NCI-H226 (cell line): ENCODE measurements around the gene F12.
"Not testable (repeated sequence)": the region's sequence is repeated elsewhere in the genome, so short reads cannot be mapped to it uniquely, and the experiment has no call there.

Experiments used
- DNase-seq: peaks from one replicate; pipeline ENCODE4 v3.0.0-alpha.2; 2015

Gene F12

DNA sequence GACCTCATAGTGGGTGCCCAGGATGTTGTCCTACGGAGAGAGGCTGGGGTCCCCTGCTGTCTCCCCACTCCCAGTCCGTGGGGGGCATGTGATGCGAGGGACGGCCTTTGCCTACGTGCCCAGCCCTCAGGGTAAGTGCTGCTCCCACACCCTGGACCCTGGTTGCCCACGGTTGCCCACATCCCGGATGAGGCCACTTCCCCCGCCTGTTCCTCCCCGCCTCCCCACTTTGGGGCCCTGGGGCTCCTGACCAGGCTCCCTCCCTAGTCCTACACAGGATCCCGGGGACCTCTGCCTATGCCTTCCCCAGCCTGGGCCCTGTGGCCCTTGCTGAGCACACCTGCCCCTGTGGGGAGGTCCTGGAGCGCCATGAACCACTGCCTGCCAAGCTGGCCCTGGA is 23.6 kb downstream of the F12 start:
- DNase-seq, result no peak

DNA sequence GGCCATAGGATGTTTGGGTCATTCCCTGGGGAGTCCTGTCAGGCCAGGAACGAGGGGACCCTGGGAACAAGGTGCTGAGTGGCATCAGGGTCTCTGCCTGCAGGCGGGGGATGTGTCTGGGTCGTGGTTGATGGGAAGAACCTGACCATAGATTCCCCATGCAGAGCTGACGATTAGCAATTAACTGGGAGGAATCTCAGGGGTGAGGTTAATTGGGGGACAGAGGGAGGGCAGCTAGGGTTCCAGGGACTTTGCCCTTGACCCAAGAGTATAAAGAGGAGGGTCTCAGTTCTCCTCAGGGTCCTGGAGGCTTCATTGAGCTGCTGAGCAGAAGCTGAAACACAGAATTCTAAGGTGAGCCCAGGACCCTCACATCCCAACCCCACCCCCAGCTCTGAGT is 25.2 kb downstream of the F12 start, which contains the start of gene SLC34A1:
SLC34A1 (plus strand) TSS at position 301 of the 400 bp plus-strand sequence. CDS start 1,308 bp downstream, outside the sequence.
- no peak for DNase-seq

DNA sequence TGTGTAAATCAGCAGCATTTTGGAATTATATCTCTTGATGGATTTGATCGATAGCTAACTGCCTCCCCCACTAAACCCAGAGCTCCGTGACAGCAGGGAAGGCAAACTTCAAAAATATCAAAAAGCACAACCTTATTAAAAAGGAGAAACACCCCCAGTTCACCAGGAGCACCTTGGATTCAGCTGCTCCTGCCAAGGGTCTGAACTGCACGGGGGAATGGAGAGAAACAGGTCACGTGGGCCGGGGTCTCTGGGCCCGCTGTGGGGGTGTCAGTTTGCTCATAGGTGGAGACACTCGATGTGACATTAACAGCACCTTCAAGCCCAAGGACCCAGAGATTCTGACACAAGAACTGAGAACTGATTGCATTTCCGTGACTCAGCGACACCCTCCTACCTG is 26.2 kb downstream of the F12 start:
- DNase-seq, result no peak

DNA sequence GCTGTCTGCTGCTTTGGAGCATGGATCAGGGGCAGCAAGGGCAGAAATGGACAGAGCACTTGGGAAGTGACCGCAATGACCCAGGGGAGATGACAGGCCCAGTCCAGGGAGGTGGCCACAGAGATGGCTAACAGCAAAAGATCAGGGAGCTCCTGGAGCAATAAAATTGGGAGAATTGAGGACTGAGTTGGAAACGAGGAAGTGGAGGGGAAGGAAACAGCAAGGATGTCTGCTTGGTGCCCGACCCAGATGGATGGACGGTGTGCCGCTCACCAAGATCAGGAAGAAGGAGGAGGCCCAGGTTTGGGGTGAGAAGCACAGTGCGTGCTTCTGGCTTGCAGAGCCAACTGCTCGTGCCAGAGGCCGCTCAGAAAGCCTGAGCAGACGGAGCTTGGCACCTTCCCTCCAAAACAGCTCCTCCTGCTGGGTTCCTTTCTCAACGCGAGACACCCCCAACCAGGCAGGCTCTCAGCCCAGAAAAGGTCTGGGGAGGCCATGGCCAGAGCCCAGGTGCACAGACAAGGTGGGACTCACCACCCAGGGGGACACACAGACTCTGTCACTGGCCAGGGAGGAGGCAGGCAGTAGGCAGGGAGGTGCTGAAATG is 26.8 kb downstream of the F12 start:
- no peak for DNase-seq

DNA sequence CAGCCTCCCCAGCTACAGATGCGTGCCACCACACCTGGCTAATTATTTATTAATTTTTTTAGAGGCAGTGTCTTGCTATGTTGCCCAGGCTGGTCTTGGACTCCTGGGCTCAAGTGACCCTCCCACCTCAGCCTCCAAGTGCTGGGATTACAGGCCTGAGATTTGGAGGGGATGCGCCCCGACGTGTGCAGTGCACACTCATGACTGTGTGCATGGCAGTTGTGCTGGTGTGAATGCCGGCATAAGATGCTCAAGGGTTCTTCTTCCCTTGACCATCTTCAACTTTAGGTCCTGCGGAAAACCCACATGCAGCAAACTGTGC is 28.6 kb downstream of the F12 start:
- DNase-seq, result no peak

DNA sequence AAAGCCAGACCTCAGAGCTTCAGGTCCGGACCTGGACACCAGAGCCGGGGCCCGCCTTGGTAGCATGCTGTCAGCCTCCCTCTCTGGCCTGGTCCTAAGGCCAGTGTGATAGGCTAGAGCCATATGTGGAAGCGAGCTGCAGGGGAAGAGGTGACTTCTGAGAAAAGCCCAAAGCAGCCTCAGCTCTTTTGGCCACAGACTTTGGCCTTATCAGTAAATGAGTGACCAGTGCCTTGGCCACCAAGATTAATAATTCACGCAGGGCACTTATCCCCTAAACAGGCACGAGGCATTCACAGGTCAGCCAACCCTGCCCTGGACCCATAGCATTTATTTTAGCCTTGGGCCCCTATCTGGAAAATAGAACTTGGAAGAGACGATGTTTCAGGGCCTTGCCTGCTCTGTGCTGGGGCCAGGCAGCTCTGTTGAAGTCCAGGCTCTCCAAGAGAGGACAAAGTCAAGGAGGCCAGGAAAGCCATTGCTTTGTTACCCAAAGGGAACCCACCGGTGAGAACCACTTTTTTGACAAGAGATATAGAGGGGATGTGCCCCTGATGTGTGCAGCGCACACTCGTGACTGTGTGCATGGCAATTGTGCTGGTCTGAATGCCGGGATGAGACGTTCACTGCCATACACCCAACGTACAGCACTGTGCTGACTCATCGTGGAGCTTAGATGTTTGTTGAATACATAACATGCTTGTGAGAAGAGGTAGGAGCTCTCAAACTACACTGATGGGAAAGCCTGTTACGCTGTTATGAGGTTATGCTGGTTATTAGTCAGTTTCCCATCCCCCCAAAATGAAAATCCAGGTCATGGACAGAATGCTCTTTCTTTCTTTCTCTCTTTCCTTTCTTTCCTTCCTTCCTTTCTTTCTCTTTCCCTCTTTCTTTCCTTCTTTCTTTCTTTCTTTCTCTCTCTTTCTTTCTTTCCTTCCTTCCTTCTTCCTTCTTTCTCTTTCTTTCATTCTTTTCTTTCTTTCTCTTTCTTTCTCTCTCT is 30.2 kb downstream of the F12 start:
- DNase-seq, result no peak

DNA sequence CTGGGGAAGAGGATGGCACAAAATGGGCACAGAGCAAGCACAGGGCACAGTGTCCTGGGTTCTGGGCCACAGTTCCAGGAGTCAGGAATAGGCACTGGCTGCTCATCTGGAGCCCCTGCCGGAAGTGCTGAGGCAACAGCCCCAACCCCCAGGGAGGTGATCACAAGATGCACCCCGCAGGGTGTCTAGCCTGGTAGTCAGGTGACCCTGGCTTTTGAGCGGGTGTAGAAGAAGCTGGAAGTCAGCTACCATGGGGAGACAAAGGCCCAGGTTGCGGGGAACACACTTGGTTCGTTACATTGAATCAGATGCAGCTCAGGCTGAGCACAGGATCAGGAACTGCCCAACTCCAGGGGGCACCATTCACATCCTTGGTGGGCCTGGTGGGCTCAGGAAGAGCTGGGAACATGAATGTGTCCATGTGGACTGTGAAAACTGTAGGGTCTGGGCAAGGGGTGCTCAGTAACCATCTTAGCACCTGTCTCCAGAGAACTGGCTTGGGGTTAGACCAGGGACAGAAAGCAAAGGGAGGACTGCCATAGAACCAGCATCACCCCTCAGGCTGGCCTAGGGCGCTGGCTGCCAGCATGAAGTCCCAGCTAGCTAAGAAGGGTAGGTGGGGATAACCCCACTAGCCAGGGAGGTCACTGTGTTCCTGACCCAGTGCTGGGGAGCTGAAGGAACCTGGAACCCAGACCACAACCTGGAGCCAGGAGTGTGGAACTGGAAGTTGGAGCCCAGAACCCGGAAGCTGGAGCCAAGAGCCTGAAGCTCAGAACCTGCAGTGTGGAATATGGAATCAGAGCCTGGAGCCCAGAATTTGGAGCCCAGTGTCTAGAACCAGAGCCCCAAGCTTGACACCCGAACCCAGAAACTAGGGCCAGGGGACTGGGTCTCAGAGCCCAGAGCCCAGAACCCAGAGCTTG is 31.2 kb downstream of the F12 start:
- DNase-seq, result no peak

DNA sequence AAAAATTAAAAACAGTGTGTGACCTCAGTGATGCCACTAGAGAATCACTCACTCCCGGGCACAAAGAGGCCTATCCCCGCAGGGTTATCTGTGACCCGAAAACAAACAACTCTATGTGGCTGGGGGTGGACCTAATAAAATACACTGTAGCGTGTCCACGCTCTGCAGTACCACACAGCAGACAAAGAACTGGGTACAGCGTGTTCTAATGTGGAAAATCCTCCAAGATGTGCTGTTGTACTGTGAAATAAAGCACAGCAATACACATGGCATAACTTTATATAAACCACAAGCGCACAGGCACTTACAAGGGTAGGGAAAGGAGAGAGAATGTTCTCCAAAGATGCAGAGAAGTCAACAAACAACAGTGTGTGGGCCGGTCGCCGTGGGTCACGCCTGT is 33.3 kb downstream of the F12 start:
- no peak for DNase-seq

DNA sequence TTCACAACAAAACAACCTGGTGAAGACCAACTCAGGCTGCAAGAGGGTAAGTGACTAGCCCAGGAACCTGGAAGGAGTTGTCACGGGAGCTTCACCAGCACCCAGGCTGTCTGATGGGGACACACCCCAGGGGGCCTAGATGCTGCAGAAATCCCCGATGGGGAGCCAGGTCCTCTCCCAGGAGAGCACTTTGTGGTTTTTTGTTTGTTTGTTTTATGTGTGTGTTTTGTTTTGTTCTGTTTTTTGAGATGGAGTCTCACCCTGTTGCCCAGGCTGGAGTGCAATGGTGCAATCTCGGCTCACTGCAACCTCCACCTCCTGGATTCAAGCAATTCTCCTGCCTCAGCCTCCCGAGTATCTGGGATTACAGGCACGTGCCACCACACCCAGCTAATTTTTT is 33.8 kb downstream of the F12 start:
- not testable (repeated sequence) for DNase-seq

DNA sequence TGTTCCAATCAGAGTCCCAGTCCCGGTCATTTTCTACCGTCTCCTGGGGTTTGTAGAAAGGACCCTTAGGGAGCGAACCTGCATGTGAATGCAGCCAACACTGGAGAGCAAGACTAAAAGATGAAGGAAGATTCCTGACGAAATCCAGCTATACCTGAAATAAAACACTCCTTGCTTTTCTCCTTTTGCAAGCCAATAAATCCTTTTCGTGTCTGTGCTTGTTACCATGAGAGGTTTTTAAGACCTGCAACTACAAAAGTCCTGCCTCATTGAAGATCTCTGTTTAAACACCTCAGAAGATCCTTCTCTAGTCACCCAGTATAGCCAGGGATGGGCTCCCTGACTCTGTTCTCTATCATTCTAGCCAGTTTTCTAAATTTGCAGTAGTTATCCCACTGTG is 35.2 kb downstream of the F12 start:
- no peak for DNase-seq

DNA sequence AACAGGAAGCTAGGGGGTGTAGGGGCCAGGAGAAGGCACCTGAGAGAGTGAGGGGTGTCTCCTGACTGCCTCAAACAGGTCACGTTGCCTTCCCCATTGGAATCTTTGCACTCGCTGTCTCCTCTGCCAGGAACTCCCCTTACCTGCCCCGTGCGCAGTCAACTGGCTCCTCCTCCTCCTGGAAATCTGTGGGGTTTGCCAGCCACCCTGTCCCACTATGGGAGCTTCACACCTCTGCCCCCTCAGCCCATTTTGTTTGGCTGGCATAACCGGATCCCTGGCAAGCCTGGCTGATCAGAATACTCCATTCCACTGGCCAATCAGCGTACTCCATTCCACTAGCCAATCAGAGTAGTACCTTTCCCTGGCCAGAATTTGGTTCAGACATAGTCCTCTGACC is 35.6 kb downstream of the F12 start:
- no peak for DNase-seq

DNA sequence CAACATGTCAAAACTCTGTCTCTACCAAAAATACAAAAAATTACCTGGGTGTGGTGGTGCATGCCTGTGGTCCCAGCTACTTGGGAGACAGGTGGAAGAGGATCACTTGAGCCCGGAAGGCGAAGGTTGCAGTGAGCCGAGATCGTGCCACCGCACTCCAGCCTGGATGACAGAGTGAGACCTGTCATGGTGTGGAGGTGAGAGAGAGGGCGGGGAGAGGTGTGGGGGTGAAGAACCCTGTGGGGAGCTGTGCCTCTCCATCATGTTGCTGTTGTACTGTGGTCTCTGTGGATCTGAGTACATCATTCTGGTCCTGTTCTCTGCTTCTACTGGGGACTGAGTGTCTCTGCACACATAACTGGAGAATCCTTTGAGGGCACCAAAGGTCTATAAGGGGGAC is 36.5 kb downstream of the F12 start:
- no peak for DNase-seq

DNA sequence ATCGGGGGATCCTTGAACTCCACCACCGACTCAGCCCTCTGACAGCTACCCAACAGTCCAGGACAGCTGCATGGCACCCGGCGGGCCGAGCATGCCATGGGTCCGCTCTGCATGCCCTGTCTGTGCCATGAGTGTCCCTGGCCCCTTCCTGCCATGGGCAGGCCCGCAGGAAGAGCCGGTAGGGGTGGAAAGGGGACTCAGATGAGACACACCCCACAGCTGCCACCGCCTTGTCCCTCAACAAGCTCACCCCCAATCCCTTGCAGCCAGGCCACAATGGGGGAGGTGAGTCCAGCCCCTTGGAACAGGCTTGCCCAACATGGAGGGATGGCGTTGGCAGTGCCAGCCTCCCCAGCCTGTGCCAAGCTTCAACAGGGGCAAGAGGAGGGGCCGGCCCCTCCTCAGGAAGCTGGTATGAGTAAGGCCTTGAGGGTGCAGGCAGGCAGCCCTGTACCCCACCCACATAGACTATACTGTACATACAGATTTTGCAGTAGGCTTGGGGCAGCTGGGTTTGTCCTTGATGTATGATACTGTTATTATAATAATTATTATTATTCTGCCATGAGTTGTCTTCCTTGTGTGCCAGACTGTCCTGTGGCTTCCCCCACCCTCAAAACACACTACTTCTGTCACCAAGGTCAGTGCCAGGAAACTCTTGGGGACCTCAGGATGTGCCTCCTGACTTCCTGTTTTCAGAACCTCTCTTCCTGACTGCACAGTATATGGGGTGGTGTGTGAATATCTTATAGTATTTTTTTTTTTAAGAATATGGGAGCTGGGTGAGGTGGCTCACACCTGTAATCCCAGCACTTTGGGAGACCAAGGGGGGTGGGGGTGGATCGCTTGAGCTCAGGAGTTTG is 37.1 kb downstream of the F12 start:
- DNase-seq, result no peak

DNA sequence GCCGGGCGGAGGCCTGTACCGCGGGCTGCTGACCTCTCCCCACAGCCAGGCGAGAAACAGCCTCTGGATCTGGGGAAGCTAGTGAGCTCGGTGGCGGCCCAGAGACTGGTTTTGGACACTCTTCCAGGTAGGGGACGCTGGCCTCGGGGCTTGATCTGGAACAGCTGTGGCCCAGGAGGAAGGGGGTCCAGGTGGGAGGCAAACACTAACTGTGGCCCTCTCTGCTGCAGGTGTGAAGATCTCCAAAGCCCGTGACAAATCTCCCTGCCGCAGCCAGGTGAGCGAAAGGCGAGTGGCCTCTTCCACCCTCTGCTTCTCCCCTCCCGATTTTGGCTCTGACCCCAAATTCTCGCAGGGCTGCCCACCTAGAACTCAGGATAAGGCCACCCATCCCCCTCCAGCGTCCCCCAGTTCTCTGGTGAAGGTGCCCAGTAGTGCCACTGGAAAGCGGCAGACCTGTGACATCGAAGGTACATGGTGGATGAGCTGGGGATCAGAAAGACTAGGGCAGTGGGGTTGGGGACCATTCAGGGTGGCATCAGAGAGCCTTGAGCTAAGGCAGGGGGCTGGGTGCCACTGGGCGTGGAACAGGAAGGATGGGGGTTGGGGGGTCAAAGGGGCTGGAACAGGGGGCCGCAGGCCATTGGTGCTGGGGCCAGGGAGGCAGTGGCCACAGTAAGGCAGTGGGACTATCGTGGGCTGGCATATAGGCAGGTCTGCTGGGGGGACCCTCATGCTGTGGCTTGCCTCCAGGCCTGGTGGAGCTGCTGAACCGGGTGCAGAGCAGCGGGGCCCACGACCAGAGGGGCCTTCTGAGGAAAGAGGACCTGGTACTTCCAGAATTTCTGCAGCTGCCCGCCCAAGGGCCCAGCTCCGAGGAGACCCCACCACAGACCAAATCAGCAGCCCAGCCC is 38.0 kb downstream of the F12 start:
- no peak for DNase-seq

DNA sequence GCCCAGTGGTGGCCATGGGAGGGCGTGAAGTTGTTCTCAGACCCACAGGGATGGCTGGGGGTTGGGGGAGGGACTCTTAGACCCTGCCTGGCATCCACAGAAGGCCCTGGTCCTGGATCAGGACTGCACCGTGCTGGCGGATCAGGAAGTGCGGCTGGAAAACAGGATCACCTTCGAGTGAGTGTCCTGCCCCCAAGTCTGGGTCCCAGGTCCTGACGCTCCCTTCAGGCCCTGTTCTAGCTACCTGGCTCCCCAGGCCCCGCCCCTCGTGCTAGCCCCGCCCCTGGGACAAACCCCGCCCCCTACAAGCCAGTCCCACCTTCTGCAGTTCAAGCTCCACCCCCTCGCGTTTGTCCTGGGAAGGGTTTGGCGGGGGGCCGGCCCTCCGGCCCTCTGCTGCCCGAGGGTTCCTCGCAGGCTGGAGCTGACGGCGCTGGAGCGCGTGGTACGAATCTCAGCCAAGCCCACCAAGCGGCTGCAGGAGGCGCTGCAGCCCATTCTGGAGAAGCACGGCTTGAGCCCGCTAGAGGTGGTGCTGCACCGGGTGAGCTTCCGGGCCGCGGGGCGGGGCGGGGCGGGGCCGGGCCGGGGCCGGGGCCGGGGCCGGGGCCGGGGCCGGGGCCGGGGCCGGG is 38.8 kb downstream of the F12 start:
- DNase-seq, result peak; percentile 95

DNA sequence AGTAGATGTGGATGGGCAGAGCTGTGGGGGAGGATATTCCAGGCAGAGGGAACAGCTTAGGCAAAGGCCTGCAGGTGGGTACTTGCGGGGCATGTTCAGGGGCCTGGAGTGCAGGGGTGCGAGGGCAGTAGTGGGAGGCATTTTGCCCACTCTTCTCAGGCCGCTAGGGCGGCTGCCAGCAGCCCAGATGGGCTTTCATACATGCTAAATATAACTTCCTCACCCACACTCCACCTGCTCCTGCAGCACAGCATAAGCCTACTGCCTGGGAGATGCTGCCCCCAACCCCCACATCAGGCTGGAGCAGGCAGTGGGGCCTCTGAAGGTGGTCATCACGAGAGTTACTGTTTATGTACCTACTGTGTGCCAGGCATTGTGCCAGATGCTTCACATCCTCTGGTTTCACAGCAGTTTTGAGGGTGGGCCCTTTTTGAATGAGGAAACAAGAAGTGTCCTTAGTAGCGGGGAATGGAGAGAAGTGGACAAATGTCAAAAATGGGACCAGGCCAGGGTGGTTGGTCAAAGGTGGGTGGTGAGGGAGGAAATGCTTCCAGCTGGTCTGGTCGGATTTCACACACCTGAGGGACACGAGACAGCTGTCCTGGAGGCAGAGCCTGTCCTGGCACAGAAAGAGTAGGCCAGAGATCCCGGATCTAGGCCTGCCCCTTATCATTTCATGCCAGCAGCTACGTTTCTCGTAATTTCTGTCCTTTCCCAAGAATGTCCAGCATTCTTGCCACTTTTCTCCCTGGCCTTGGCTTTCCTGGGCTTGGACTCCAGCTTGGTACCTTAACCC is 39.5 kb downstream of the F12 start:
- DNase-seq, result no peak

DNA sequence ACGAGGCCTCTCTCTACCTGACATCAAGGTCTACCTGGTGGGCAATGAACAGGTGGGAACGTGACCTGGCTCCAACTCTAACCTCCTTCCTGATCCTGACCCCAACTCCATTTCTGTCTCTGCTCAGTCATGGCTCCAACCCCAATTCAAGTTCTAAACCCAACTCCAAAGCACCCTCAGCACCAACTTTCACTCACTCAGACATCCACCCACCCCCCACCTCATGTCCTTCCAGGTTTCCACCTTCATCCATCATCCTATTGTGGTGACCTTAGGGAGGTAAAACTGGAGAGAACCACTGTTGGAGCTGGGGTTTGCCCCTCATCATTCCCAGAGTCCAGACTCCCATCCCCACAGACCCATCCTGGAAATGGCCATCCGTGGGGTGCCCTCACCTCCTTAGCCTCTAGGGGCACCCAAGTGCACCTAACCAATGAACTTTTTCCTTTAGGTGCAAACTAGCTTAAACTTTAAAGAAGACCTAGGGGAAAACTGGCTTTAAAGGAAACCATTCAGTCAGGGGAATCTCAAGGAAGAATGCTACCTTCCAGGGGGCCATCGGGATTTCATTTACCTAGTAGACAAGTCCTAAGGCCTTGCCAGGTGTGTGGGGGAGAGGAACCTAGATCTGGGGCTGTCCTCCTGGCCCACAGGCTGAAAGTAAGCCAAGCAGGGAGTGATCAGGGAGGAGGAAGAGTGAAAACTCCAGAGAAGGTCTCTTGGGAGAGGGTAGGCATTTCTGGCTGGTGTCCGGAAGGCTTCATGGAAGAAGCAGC is 40.3 kb downstream of the F12 start:
- peak; percentile 28 for DNase-seq

DNA sequence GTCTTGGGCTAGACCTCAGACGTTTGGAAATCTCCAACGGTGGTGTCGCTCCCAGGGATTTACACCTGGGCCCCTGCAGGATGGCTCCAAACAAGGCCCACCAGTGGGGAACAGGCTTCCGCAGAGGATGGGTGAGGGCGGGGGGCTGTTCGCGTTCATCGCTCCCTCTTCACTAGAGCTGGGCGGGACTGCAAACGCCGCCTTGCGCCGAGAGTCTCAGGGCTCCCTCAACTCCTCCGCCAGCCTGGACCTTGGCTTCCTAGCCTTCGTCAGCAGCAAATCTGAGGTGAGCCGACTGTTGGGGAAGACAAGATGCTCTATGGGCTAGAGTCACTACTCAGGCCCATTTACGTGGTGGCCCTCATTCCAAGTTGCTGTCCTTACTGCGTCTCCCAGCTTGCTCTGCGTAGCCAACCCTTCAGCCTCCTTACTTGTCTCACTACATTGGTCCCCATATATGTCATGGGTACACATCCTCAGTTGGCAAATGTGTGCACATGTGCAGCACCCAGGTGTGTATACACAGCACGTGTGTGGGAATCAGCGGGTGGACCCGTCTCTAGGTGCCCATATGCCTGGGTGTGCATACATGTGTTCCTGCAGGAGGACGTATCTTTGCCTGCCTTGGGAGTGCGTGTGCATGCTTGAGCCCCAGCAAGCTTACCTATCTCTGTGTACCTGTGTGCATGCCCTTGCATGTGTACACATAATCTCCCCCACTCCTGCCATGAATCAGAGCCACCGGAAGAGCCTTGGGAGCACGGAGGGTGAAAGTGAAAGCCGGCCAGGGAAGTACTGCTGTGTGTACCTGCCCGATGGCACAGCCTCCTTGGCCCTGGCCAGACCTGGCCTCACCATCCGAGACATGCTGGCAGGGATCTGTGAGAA is 41.1 kb downstream of the F12 start:
- no peak for DNase-seq
